GM12873 (cell line): Measurements from ENCODE around the gene AATK.

Source experiments
- CTCF ChIP-seq: IDR thresholded peaks from 2 replicates; pipeline ENCODE4 v1.5.1; 2012; ENCODE audit warnings: low read depth, mild to moderate bottlenecking, moderate library complexity, low read length, control low read depth; ENCODE audit not compliant: insufficient read depth; ENCODE audit errors: missing control alignments

AATK gene

GRCh38 chr17:81163703-81164370, 2.2 kb downstream of the AATK start:
- TF ChIP-seq CTCF = no peak

- TF ChIP-seq CTCF = no peak
Observed at GRCh38 chr17:81163051-81163695, 2.8 kb downstream of the AATK start.

GRCh38 chr17:81162491-81162890, 3.5 kb downstream of the AATK start:
- no peak for TF ChIP-seq CTCF

GRCh38 chr17:81161972-81162371, 4.0 kb downstream of the AATK start:
- TF ChIP-seq CTCF = no peak

GRCh38 chr17:81161536-81161935, 4.5 kb downstream of the AATK start:
- no peak for TF ChIP-seq CTCF

GRCh38 chr17:81160747-81161453, 5.1 kb downstream of the AATK start:
- TF ChIP-seq CTCF = no peak

- TF ChIP-seq CTCF = no peak
Observed at GRCh38 chr17:81160306-81160705, 5.7 kb downstream of the AATK start.
